Measurements from ENCODE around the gene PLEKHG5. TPM values are rescaled to one million over a fixed set of nuclear protein-coding genes. Genes with fewer than 3 reads are reported as not detected.

The PLEKHG5 gene
- total RNA-seq, 3 donors from 2014 or later: 7.0 to 12.0 (median 11.8) TPM

DNA sequence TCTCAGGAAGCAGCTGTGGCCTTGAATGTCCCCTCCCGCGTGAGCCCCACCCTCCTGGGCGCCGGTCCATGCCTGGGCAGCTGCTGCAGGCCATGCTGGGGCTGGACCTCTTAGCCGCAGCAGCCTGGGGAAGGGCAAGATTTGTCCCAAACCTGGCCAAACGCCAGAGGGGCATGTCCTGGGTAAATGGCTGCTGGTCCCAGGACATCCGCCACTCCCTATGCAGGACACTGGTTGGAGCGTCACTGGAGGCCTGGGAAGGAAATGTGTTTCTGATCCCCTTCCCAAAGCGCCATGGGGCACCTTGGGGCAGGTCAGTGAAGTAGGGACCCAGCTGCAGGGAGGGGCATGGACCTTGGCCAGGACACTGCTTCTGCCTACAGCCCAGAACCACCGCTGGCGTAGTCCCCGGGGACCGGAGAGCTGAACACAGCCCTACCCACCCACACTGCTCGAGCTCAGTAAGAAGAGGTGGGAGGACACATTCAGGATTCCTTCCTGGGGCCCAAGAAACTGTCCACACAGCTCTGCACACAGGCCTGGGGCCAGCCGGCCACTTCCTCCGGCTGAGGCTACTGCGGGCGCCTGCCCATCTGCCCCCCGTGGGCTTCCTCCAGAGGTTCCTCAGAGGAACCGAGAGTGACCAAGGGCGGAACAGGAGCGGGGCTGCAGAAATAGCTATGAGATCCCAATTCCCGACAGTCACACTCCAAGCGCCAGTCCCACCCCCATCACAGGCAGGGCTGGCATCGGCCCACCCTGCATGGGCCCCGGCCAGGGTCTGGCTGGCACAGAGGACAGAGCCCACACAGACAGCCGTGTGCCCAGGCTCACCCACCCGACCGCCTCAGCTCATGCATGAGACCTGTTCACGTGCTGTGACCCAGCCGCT is 10.8 kb upstream of the PLEKHG5 start:
- DNase-seq (ENCODE audit: low spot score in 2 of 2): no peak
- Histone ChIP-seq H3K36me3 (no peaks in the 10 kb centered on the region), H3K4me3 (peak overlapping the region in 1 of 3 donors; percentile 30), H3K4me1 (peaks cover 4 to 15% of the 10 kb centered on the region in 2 donors), H3K27ac (peak overlapping the region in 1 of 2 donors; percentile 38), H3K9me3 (no peaks in the 10 kb centered on the region), H3K27me3 (no peaks in the 10 kb centered on the region)
- no peak for TF ChIP-seq CTCF (IDR thresholded peaks at IDR 0.05)
- peak in 1 of 3 donors; percentile 10 for TF ChIP-seq POLR2AphosphoS5 (IDR thresholded peaks at IDR 0.05)
- TF ChIP-seq POLR2A (IDR thresholded peaks at IDR 0.05): no peak
- intact Hi-C loops (cut with DNase I; ENCODE audit: low total_unique reads): no loop called here

DNA sequence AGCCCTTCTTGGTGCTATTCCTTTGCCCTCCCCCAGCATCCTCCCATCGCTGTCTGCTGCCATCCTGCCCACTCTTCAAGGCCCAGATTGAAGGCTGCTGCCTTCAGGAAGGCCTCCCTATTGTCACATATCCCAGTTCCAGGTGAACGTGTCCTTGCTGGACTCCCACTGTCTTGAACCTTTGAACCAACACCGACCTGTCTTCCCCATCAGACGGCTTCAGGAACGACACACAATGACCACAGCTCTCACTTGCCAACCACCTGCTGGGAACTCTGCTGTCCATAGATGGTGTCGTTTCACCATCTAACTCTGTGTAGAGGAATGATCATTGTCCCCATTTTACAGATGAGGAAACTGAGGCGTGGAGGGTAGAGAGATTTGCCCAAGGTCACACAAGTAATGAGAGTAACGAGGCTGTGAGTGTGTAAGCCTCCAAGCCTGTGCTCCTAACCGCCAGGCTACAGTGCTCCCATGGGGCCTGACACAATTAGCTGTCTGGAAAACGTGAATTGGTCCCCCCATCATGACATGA is 9.9 kb upstream of the PLEKHG5 start:
- H3K27me3 ChIP-seq: no peaks in the 10 kb centered on the region
- H3K27ac ChIP-seq: peak overlapping the region in 1 of 2 donors; percentile 30
- H3K4me1 ChIP-seq: peaks cover 4 to 20% of the 10 kb centered on the region in 2 donors
- intact Hi-C loops (cut with DNase I; ENCODE audit: low total_unique reads): no loop called here
- TF ChIP-seq POLR2AphosphoS5 (IDR thresholded peaks at IDR 0.05) (no peak), CTCF (IDR thresholded peaks at IDR 0.05) (no peak), POLR2A (IDR thresholded peaks at IDR 0.05) (no peak)
- DNase-seq (ENCODE audit: low spot score in 2 of 2): no peak
- H3K4me3 ChIP-seq: no peak overlapping the region
- no peaks in the 10 kb centered on the region for H3K9me3 ChIP-seq
- no peaks in the 10 kb centered on the region for H3K36me3 ChIP-seq

DNA sequence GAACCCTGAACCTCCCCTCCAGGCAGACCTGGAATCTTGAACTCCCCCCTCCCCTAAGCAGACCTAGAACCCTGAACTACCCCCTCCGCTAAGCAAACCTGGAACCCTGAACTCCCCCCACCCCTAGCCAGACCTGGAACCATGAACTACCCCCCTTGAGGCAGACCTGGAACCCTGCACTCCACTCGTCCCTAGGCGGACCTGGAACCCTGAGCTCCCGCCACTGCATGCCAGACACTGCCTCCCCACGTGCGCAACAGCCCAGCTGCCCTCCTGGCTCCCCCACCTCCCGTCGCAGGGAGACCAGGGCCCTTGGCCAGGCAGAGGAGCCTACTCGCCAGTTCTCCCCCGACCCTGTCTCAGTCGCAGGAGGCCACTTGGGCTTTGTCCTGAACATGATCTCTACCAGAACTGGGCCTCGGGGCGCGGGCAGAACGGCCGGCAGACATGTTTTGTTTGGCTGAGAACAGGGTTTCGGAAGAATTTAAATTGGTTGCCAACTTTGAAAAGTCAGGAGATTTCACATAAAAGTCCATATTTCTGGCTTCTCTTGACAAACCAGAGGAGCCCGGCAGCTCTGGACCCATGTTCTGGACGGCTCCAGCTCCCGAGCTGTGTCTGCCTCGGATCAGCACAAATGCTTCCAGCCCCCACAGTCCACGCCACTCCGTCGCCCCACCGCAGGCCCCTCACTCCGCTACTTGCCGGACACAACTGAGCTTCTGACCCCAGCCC is 9.2 kb upstream of the PLEKHG5 start:
- H3K9me3 ChIP-seq: no peaks in the 10 kb centered on the region
- H3K4me3 ChIP-seq: no peak overlapping the region
- intact Hi-C loops (cut with DNase I; ENCODE audit: low total_unique reads): no loop called here
- TF ChIP-seq POLR2AphosphoS5 (IDR thresholded peaks at IDR 0.05) (no peak), CTCF (IDR thresholded peaks at IDR 0.05) (no peak)
- H3K36me3 ChIP-seq: no peaks in the 10 kb centered on the region
- peak overlapping the region in 1 of 2 donors; percentile 30 for H3K27ac ChIP-seq
- H3K4me1 ChIP-seq: peaks cover 4 to 24% of the 10 kb centered on the region in 2 donors
- no peaks in the 10 kb centered on the region for H3K27me3 ChIP-seq
- DNase-seq (ENCODE audit: low spot score in 2 of 2): no peak

- TF ChIP-seq POLR2AphosphoS5 (IDR thresholded peaks at IDR 0.05) (no peak), CTCF (IDR thresholded peaks at IDR 0.05) (no peak), POLR2A (IDR thresholded peaks at IDR 0.05) (no peak)
- peaks cover 4 to 24% of the 10 kb centered on the region in 2 donors for H3K4me1 ChIP-seq
- no peak for DNase-seq (ENCODE audit: low spot score in 2 of 2)
- intact Hi-C loops (cut with DNase I; ENCODE audit: low total_unique reads): loop anchor here (10.0 kb wide), 1 partner anchor 146 kb away; no protein-coding TSS in a partner anchor
- H3K27ac ChIP-seq: peak overlapping the region in 1 of 2 donors; percentile 23
- H3K36me3 ChIP-seq: no peaks in the 10 kb centered on the region
- no peaks in the 10 kb centered on the region for H3K27me3 ChIP-seq
- no peak overlapping the region for H3K4me3 ChIP-seq
- H3K9me3 ChIP-seq: no peaks in the 10 kb centered on the region
These were observed 7.8 kb upstream of the PLEKHG5 start for GRCh38 chr1:6499296-6499695.
